Measurements from ENCODE around the gene FAM114A1.

DNA sequence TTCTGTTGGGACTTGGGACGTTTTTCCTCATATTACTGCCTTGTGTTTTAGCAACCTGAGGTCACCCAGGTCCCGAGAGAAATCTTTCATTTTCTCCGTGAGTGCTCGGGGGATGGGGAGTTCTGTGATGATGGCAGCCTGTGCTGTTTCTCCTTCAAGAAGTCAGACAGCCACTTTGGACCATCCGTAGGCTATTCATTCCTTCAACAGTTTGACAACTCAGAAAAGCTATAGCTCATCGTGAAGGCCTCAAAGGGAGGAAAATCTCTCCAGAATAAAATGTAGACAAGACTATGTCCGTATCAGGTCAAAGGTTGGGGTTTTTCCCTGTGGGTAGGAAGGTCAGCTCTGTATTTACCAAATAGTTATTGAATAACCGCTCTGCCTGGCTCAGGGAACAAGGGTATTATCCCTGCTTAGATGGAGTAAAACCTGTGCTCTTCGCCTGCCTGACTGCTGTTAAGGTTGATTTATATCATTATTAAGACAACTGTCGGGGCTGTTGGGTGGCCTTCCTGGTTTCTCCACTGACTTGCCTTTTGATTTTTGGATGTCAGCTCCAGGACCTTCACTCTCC, 36.6 kb downstream of the FAM114A1 start:
- TF ChIP-seq, protein P1, sequence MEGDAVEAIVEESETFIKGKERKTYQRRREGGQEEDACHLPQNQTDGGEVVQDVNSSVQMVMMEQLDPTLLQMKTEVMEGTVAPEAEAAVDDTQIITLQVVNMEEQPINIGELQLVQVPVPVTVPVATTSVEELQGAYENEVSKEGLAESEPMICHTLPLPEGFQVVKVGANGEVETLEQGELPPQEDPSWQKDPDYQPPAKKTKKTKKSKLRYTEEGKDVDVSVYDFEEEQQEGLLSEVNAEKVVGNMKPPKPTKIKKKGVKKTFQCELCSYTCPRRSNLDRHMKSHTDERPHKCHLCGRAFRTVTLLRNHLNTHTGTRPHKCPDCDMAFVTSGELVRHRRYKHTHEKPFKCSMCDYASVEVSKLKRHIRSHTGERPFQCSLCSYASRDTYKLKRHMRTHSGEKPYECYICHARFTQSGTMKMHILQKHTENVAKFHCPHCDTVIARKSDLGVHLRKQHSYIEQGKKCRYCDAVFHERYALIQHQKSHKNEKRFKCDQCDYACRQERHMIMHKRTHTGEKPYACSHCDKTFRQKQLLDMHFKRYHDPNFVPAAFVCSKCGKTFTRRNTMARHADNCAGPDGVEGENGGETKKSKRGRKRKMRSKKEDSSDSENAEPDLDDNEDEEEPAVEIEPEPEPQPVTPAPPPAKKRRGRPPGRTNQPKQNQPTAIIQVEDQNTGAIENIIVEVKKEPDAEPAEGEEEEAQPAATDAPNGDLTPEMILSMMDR (IDR thresholded peaks at IDR 0.05): no peak
- TF ChIP-seq POLR2A (IDR thresholded peaks at IDR 0.05): no peak
